ENCODE results near the gene HOXB4. TPM values are rescaled to one million over a fixed set of nuclear protein-coding genes. Genes with fewer than 3 reads are reported as not detected.

HOXB4 gene
- total RNA-seq, 2 experiments from 2014 or later, result 5.3 to 6.4 TPM

- no peak for ATAC-seq (ENCODE audit: low read depth)
- H3K9me3 Mint-ChIP-seq, result no peaks in the 10 kb centered on the region
- POLR2A ChIA-PET, result no interaction called here
- no peaks in the 10 kb centered on the region for H3K36me3 Mint-ChIP-seq
- peaks cover 78% of the 10 kb centered on the region for H3K27me3 Mint-ChIP-seq
- peak overlapping the region; percentile 59 for H3K27ac Mint-ChIP-seq
- H3K4me3 Mint-ChIP-seq, result peak overlapping the region; percentile 86
- H3K4me1 Mint-ChIP-seq, result peaks cover 31% of the 10 kb centered on the region
- no peak for DNase-seq
Measured at GRCh38 chr17:48611213-48611612, 33.1 kb upstream of the HOXB4 start.

GRCh38 chr17:48610282-48611211, 32.4 kb upstream of the HOXB4 start, which contains the start of gene HOXB7:
Gene HOXB7 (minus strand): TSS chr17:48611017. CDS start chr17:48610918, 99 bp downstream.
- no peaks in the 10 kb centered on the region for H3K9me3 Mint-ChIP-seq
- H3K27me3 Mint-ChIP-seq, result peaks cover 76% of the 10 kb centered on the region
- peak within 1 kb of the TSS; percentile 86 for H3K4me3 Mint-ChIP-seq
- peak within 1 kb of the TSS; percentile 59 for H3K27ac Mint-ChIP-seq
- peaks cover 31% of the 10 kb centered on the region for H3K4me1 Mint-ChIP-seq
- DNase-seq, result peak; percentile 80
- POLR2A ChIA-PET, result no interaction called here
- no peaks in the 10 kb centered on the region for H3K36me3 Mint-ChIP-seq
- peak; percentile 43 for ATAC-seq (ENCODE audit: low read depth)

- H3K27ac Mint-ChIP-seq, result no peak overlapping the region
- POLR2A ChIA-PET, result no interaction called here
Measured at GRCh38 chr17:48609759-48610281, 31.7 kb upstream of the HOXB4 start.

GRCh38 chr17:48609033-48609432, 30.9 kb upstream of the HOXB4 start:
- no peak for DNase-seq
- Mint-ChIP-seq H3K4me1 (peaks cover 27% of the 10 kb centered on the region), H3K27ac (no peak overlapping the region), H3K4me3 (peak overlapping the region; percentile 11), H3K36me3 (no peaks in the 10 kb centered on the region), H3K9me3 (no peaks in the 10 kb centered on the region), H3K27me3 (peaks cover 75% of the 10 kb centered on the region)
- POLR2A ChIA-PET, result no interaction called here
- no peak for ATAC-seq (ENCODE audit: low read depth)

More at GRCh38 chr17:48609759-48610281, 31.7 kb upstream of the HOXB4 start:
- H3K4me1 Mint-ChIP-seq, result peaks cover 29% of the 10 kb centered on the region
- peak overlapping the region; percentile 86 for H3K4me3 Mint-ChIP-seq
- H3K9me3 Mint-ChIP-seq, result no peaks in the 10 kb centered on the region
- ATAC-seq (ENCODE audit: low read depth), result no peak
- no peak for DNase-seq
- peaks cover 75% of the 10 kb centered on the region for H3K27me3 Mint-ChIP-seq
- no peaks in the 10 kb centered on the region for H3K36me3 Mint-ChIP-seq

GRCh38 chr17:48608494-48608834, 30.3 kb upstream of the HOXB4 start:
- Mint-ChIP-seq H3K27ac (no peak overlapping the region), H3K4me3 (no peak overlapping the region), H3K4me1 (peaks cover 28% of the 10 kb centered on the region), H3K9me3 (no peaks in the 10 kb centered on the region), H3K36me3 (no peaks in the 10 kb centered on the region), H3K27me3 (peaks cover 73% of the 10 kb centered on the region)
- POLR2A ChIA-PET, result no interaction called here
- DNase-seq, result no peak
- no peak for ATAC-seq (ENCODE audit: low read depth)

- Mint-ChIP-seq H3K4me3 (no peak overlapping the region), H3K4me1 (peaks cover 29% of the 10 kb centered on the region), H3K27me3 (peaks cover 79% of the 10 kb centered on the region), H3K27ac (no peak overlapping the region), H3K36me3 (no peaks in the 10 kb centered on the region), H3K9me3 (no peaks in the 10 kb centered on the region)
- DNase-seq (no peak), ATAC-seq (ENCODE audit: low read depth) (no peak)
- POLR2A ChIA-PET, result interaction anchor here (0.6 to 1.1 kb wide), 3 partner anchors 14 to 527 kb away, joined by 3 to 4 read pairs (median 3); partner anchors contain the start of gene HOXB5
Measured at GRCh38 chr17:48606892-48607614, 28.9 kb upstream of the HOXB4 start.

GRCh38 chr17:48605991-48606891, 28.1 kb upstream of the HOXB4 start:
- POLR2A ChIA-PET, result interaction anchor here (0.6 to 1.1 kb wide), 3 partner anchors 13 to 526 kb away, joined by 3 to 4 read pairs (median 3); partner anchors contain the start of gene HOXB5
- Mint-ChIP-seq H3K36me3 (no peaks in the 10 kb centered on the region), H3K27me3 (peaks cover 81% of the 10 kb centered on the region), H3K9me3 (no peaks in the 10 kb centered on the region), H3K4me1 (peaks cover 29% of the 10 kb centered on the region), H3K4me3 (no peak overlapping the region), H3K27ac (no peak overlapping the region)
- ATAC-seq (ENCODE audit: low read depth) (no peak), DNase-seq (no peak)

GRCh38 chr17:48605409-48605919, 27.3 kb upstream of the HOXB4 start:
- Mint-ChIP-seq H3K27ac (no peak overlapping the region), H3K36me3 (no peaks in the 10 kb centered on the region), H3K4me1 (peaks cover 28% of the 10 kb centered on the region), H3K9me3 (no peaks in the 10 kb centered on the region), H3K27me3 (peaks cover 85% of the 10 kb centered on the region), H3K4me3 (no peak overlapping the region)
- DNase-seq (no peak), ATAC-seq (ENCODE audit: low read depth) (no peak)
- POLR2A ChIA-PET, result no interaction called here

- no peaks in the 10 kb centered on the region for H3K9me3 Mint-ChIP-seq
- no peak for ATAC-seq (ENCODE audit: low read depth)
- H3K36me3 Mint-ChIP-seq, result no peaks in the 10 kb centered on the region
- peaks cover 27% of the 10 kb centered on the region for H3K4me1 Mint-ChIP-seq
- H3K27ac Mint-ChIP-seq, result no peak within 1 kb of the TSS
- H3K4me3 Mint-ChIP-seq, result peak within 1 kb of the TSS; percentile 82
- DNase-seq, result no peak
- H3K27me3 Mint-ChIP-seq, result peaks cover 91% of the 10 kb centered on the region
- POLR2A ChIA-PET, result no interaction called here
Measured at GRCh38 chr17:48604770-48605329, 26.7 kb upstream of the HOXB4 start, which contains the start of gene HOXB6. Gene HOXB6 (minus strand): TSS chr17:48604986. CDS start chr17:48598150, 6,836 bp downstream.

- no peaks in the 10 kb centered on the region for H3K9me3 Mint-ChIP-seq
- peak overlapping the region; percentile 82 for H3K4me3 Mint-ChIP-seq
- H3K4me1 Mint-ChIP-seq, result peaks cover 25% of the 10 kb centered on the region
- DNase-seq (no peak), ATAC-seq (ENCODE audit: low read depth) (no peak)
- H3K27ac Mint-ChIP-seq, result no peak overlapping the region
- H3K36me3 Mint-ChIP-seq, result no peaks in the 10 kb centered on the region
- H3K27me3 Mint-ChIP-seq, result peaks cover 91% of the 10 kb centered on the region
- POLR2A ChIA-PET, result no interaction called here
Measured at GRCh38 chr17:48603959-48604769, 26.0 kb upstream of the HOXB4 start.

GRCh38 chr17:48601539-48602425, 23.6 kb upstream of the HOXB4 start:
- no peak overlapping the region for H3K27ac Mint-ChIP-seq
- no peaks in the 10 kb centered on the region for H3K9me3 Mint-ChIP-seq
- peaks cover 35% of the 10 kb centered on the region for H3K4me1 Mint-ChIP-seq
- DNase-seq (no peak), ATAC-seq (ENCODE audit: low read depth) (no peak)
- H3K4me3 Mint-ChIP-seq, result peak overlapping the region; percentile 19
- H3K27me3 Mint-ChIP-seq, result peaks cover 95% of the 10 kb centered on the region
- POLR2A ChIA-PET, result interaction anchor here (0.6 to 0.9 kb wide), 4 partner anchors 13 to 518 kb away, joined by 3 to 4 read pairs (median 4); no protein-coding TSS in a partner anchor
- no peaks in the 10 kb centered on the region for H3K36me3 Mint-ChIP-seq

Data from activated naive CD8-positive, alpha-beta T cell treated with anti-CD3 and anti-CD28 coated beads, Interleukin-2, amount 10 ng/mL, durations not matched to agents 7 days and 5 days (primary cell).